GM12878 (cell line): ENCODE measurements around the gene TENT5A. TPM values are rescaled to one million over a fixed set of nuclear protein-coding genes. Genes with fewer than 3 reads are reported as not detected.

ENCODE experiments used
- CEBPZ ChIP-seq: fragments of 150-350 bp; IDR thresholded peaks from 2 replicates; pipeline ENCODE4 v1.6.1; 2016; ENCODE audit warnings: low read depth, low read length
- CUX1 ChIP-seq: IDR thresholded peaks from 2 replicates; pipeline ENCODE4 v1.6.1; 2012; ENCODE audit warnings: improper control_type of control experiment, low read depth, low read length; ENCODE audit not compliant: insufficient replicate concordance
- EP300 ChIP-seq, 2 experiments: fragments of 150-350 bp in 1 of 2; IDR thresholded peaks; 2 replicates each; pipeline ENCODE4 v1.6.1; 2011 to 2012; ENCODE audit warnings: low read depth in 2 of 2, low read length in 2 of 2, borderline replicate concordance in 1 of 2, improper control_type of control experiment in 1 of 2, inconsistent platforms in 1 of 2; ENCODE audit not compliant: control insufficient read depth in 1 of 2
- ESRRA ChIP-seq: IDR thresholded peaks from 2 replicates; pipeline ENCODE4 v1.6.1; 2012; ENCODE audit warnings: mild to moderate bottlenecking, low read length, improper control_type of control experiment
- LARP7 ChIP-seq: fragments of 450-650 bp; IDR thresholded peaks from 2 replicates; pipeline ENCODE4 v1.6.1; 2017; ENCODE audit warnings: mild to moderate bottlenecking
- MAX ChIP-seq: IDR thresholded peaks from 2 replicates; pipeline ENCODE4 v1.6.1; 2012; ENCODE audit warnings: low read depth, low read length, improper control_type of control experiment
- MTA3 ChIP-seq: IDR thresholded peaks from 2 replicates; pipeline ENCODE4 v1.6.1; 2012; ENCODE audit warnings: low read length, inconsistent platforms, borderline replicate concordance
- POU2F2 ChIP-seq: IDR thresholded peaks from 3 replicates; pipeline ENCODE4 v1.6.1; 2011; ENCODE audit warnings: low read depth, mild to moderate bottlenecking, low read length, borderline replicate concordance
- RBBP5 ChIP-seq: fragments of 200-600 bp; sonication (generic); conservative IDR thresholded peaks from 2 replicates; pipeline ENCODE4 v1.6.1; 2016
- REST ChIP-seq: IDR thresholded peaks from 2 replicates; pipeline ENCODE4 v1.6.1; 2012; ENCODE audit warnings: mild to moderate bottlenecking, low read depth, low read length
- SP1 ChIP-seq: IDR thresholded peaks from one replicate; pipeline ENCODE4 v1.6.1; 2011; ENCODE audit warnings: low read depth, low read length
- SUPT20H ChIP-seq: IDR thresholded peaks from 2 replicates; pipeline ENCODE4 v1.6.1; 2011; ENCODE audit warnings: low read depth, mild to moderate bottlenecking, low read length, moderate library complexity, borderline replicate concordance; ENCODE audit not compliant: control insufficient read depth
- TCF3 ChIP-seq: IDR thresholded peaks from 2 replicates; pipeline ENCODE4 v1.6.1; 2012; ENCODE audit warnings: low read depth, mild to moderate bottlenecking, low read length, borderline replicate concordance; ENCODE audit not compliant: insufficient read depth
- WRNIP1 ChIP-seq: IDR thresholded peaks from 2 replicates; pipeline ENCODE4 v1.6.1; 2011; ENCODE audit warnings: low read depth, low read length, improper control_type of control experiment, borderline replicate concordance
- polyA plus RNA-seq, 11 experiments: library from polyadenylated mRNA; depleted of rRNA in 4 of 11; unstranded in 6 of 11; stranded (reverse) in 5 of 11; fragments of >200 nt; fragmentation: Nextera tagmentation in 4 of 11; fragmentation: Illumina TruSeq in 1 of 11; extraction: Ambion mirVana in 4 of 11; extraction: Trizol in 1 of 11; gene quantifications; 1 replicate in 1 of 11; 2 replicates in 10 of 11; pipeline versions ENCODE4 v1.2.1 to v1.2.3, GENCODE V29; 2011 to 2016; ENCODE audit warnings: inconsistent platforms in 2 of 11, missing spikeins in 2 of 11, low read depth in 1 of 11
- total RNA-seq, 4 experiments: library from RNA; depleted of rRNA in 3 of 4; stranded (reverse); fragments of >200 nt in 3 of 4; fragmentation: Illumina TruSeq in 1 of 4; extraction: Trizol in 1 of 4; gene quantifications; 2 replicates each; pipeline versions ENCODE4 v1.2.1 to v1.2.3, GENCODE V29; 2013 to 2021
- TF ChIP-seq, protein P1 (sequence below): fragments of 450-650 bp; IDR thresholded peaks from 2 replicates; pipeline ENCODE4 v1.6.1; 2014; ENCODE audit warnings: mild to moderate bottlenecking

The TENT5A gene
- total and polyA plus RNA-seq, 10 of the 15 experiments (the other 5 are each of a cell fraction or from before 2014, with no cell fraction given): 0.25 to 9.6 (median 0.48) TPM

DNA sequence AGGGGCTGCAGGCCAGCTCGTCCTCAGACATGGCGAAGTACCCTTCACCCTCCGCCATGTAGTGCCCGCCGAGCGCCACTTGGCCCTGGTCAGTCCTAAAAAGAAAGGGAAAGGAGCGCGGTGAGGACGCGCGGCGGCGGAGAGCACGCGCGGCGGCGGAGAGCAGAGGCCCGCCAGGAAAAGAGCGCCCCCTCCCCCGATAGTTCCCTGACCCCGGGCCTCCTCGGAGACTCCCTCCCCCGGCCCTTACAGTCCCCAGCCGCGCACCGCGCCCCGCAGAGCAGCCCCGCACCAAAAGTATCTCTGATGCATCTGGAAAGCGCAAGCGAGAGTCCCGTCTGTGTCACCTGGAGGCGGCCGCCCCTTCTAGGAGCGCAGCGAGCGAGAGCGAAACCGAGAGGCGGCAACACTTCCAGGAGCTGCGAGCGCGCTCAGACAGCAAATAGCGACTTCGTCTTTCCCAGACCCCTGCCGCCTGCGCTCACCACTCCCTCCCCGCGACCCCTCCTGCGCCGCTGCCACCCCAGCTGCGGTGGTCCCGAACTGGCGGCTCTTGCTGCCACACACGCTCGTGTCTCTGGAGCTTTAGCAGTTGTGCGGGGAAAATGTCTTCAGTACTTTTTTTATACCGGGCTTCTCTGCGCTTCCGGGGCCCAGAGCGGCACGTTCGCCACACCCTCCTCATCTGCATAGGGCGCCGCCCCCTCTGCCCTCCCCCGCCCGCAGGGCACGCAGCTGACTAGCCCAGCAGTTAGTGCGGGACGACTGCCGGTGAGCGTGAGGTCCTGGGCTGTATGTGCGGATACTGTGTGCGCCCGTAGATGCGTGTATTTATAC is at the start of gene TENT5A (continued):
- TF ChIP-seq LARP7 (no peak), RBBP5 (no peak), WRNIP1 (no peak), TCF3 (no peak), SUPT20H (no peak), REST (no peak), POU2F2 (no peak; the same call in 2 of the 3 replicates), EP300 (IDR thresholded peaks at IDR 0.05; ENCODE audit: borderline replicate concordance in 1 of 2, control insufficient read depth in 1 of 2, low read depth in 2 of 2, low read length in 2 of 2) (no peak), MAX (no peak), CUX1 (no peak), MTA3 (no peak), CEBPZ (no peak), SP1 (no peak), ESRRA (no peak)
- TF ChIP-seq, protein P1, sequence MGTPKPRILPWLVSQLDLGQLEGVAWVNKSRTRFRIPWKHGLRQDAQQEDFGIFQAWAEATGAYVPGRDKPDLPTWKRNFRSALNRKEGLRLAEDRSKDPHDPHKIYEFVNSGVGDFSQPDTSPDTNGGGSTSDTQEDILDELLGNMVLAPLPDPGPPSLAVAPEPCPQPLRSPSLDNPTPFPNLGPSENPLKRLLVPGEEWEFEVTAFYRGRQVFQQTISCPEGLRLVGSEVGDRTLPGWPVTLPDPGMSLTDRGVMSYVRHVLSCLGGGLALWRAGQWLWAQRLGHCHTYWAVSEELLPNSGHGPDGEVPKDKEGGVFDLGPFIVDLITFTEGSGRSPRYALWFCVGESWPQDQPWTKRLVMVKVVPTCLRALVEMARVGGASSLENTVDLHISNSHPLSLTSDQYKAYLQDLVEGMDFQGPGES: no peak
